Uterus (tissue), 2 donors: ENCODE measurements around the gene HDDC3.

ENCODE experiments used
- POLR2A ChIP-seq, 2 donors: fragments of 450-650 bp; IDR thresholded peaks; one replicate each; pipeline ENCODE4 v1.6.1; 2016; ENCODE audit warnings: antibody characterized with exemption in 2 of 2, mild to moderate bottlenecking in 1 of 2, moderate library complexity in 1 of 2
- TF ChIP-seq, protein P1 (sequence below), 4 experiments: fragments of 200-600 bp in 2 of 4; fragments of 450-650 bp in 2 of 4; sonication (generic) in 2 of 4; IDR thresholded peaks; one replicate each; pipeline ENCODE4 v1.5.1; 2016 to 2019; ENCODE audit warnings: antibody characterized with exemption in 4 of 4, mild to moderate bottlenecking in 2 of 4, moderate library complexity in 1 of 4

DNA sequence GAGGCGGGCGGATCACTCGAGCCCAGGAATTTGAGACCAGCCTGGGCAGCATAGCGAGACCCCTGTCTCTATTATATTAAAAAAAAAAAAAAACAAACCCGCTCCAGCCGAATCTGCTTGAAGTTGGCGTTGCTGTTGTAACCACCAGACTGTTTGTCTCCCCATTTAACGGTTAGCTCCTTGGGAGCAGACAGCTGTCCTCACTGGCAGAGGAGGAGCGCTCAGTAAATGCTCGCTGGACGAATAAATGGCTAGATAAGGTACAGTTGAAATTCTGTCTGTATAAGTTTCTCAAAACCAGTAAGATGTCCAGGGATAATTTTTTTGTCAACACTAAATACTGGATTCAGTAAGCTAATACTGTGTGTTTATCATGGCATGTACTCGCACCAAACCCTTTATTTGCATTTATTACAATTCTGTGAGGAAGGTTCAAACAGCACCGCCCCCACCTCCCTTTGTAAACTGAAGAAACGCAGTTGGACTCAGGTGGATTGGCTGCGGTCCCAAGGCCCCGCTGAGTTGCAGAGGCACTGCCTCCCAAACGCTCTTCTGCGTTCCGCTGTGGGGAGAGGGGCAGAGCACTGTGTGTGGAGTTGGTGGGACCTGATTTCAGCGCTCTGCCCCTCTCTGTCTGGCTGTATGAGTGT lies 23.4 kb upstream of the HDDC3 start:
- TF ChIP-seq, protein P1, sequence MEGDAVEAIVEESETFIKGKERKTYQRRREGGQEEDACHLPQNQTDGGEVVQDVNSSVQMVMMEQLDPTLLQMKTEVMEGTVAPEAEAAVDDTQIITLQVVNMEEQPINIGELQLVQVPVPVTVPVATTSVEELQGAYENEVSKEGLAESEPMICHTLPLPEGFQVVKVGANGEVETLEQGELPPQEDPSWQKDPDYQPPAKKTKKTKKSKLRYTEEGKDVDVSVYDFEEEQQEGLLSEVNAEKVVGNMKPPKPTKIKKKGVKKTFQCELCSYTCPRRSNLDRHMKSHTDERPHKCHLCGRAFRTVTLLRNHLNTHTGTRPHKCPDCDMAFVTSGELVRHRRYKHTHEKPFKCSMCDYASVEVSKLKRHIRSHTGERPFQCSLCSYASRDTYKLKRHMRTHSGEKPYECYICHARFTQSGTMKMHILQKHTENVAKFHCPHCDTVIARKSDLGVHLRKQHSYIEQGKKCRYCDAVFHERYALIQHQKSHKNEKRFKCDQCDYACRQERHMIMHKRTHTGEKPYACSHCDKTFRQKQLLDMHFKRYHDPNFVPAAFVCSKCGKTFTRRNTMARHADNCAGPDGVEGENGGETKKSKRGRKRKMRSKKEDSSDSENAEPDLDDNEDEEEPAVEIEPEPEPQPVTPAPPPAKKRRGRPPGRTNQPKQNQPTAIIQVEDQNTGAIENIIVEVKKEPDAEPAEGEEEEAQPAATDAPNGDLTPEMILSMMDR (IDR thresholded peaks at IDR 0.05), result no peak
- TF ChIP-seq POLR2A (IDR thresholded peaks at IDR 0.05), result no peak
